DND-41 (cell line): ENCODE data around the gene ZNF232.
"Not testable (repeated sequence)": the region's sequence is repeated elsewhere in the genome, so short reads cannot be mapped to it uniquely, and the experiment has no call there.

Experiments used
- ATAC-seq: fragments of 200-7000 bp; cut with Tn5 transposase; 3 replicates; pipeline ENCODE4 v1.9.1; 2021; ENCODE audit warnings: low read depth; ENCODE audit not compliant: insufficient read depth
- DNase-seq: peaks from one replicate; pipeline ENCODE4 v3.0.0-alpha.2; 2020
- H2AFZ ChIP-seq: 2 replicates; pipeline ENCODE4 v1.6.0; 2012; ENCODE audit warnings: low read depth, low read length
- H3K27ac ChIP-seq: 2 replicates; pipeline ENCODE4 v1.5.1; 2012; ENCODE audit warnings: low read length, inconsistent platforms
- H3K27me3 ChIP-seq: fragments of 200-600 bp; sonication (generic); 2 replicates; pipeline ENCODE4 v1.6.0; 2012; ENCODE audit warnings: low read length, mild to moderate bottlenecking, inconsistent platforms; ENCODE audit not compliant: insufficient read depth, poor library complexity
- H3K36me3 ChIP-seq: 2 replicates; pipeline ENCODE4 v1.5.1; 2012; ENCODE audit warnings: low read length, inconsistent platforms; ENCODE audit not compliant: insufficient read depth
- H3K4me1 ChIP-seq: 2 replicates; pipeline ENCODE4 v1.5.1; 2012; ENCODE audit warnings: mild to moderate bottlenecking, low read length; ENCODE audit not compliant: insufficient read depth
- H3K4me2 ChIP-seq: 2 replicates; pipeline ENCODE4 v1.6.0; 2012; ENCODE audit warnings: mild to moderate bottlenecking, moderate library complexity, low read length, inconsistent platforms; ENCODE audit not compliant: insufficient read depth
- H3K4me3 ChIP-seq, 2 experiments: fragments of 200-600 bp in 1 of 2; shearing (Covaris generic) in 1 of 2; 2 replicates each; pipeline ENCODE4 v1.5.1; 2012 to 2016; ENCODE audit warnings: inconsistent platforms in 2 of 2, low read length in 2 of 2, mild to moderate bottlenecking in 2 of 2, low read depth in 1 of 2, moderate library complexity in 1 of 2
- H3K79me2 ChIP-seq: 2 replicates; pipeline ENCODE4 v1.6.0; 2012; ENCODE audit warnings: low read length, inconsistent platforms; ENCODE audit not compliant: insufficient read depth
- H3K9ac ChIP-seq: 2 replicates; pipeline ENCODE4 v1.6.0; 2012; ENCODE audit warnings: low read depth, mild to moderate bottlenecking, inconsistent platforms, low read length, moderate library complexity
- H3K9me3 ChIP-seq: 2 replicates; pipeline ENCODE4 v1.5.1; 2012; ENCODE audit warnings: low read length, moderate library complexity, mild to moderate bottlenecking, inconsistent platforms; ENCODE audit not compliant: insufficient read depth, severe bottlenecking
- H4K20me1 ChIP-seq: 2 replicates; pipeline ENCODE4 v1.6.0; 2012; ENCODE audit warnings: low read length; ENCODE audit not compliant: insufficient read depth
- EZH2 ChIP-seq: IDR thresholded peaks from 3 replicates; pipeline ENCODE4 v1.6.1; 2012; ENCODE audit warnings: borderline replicate concordance, low read depth, mild to moderate bottlenecking, moderate library complexity, low read length, inconsistent platforms; ENCODE audit not compliant: severe bottlenecking
- TF ChIP-seq, protein P1 (sequence below): IDR thresholded peaks from 2 replicates; pipeline ENCODE4 v1.5.1; 2012; ENCODE audit warnings: borderline replicate concordance, low read length, moderate library complexity, mild to moderate bottlenecking; ENCODE audit not compliant: poor library complexity, severe bottlenecking; ENCODE audit errors: extremely low read depth

ZNF232 gene

GRCh38 chr17:5138616-5139457 lies 27.2 kb upstream of the ZNF232 start:
- Histone ChIP-seq H4K20me1 (no peaks in the 10 kb centered on the region), H3K36me3 (no peaks in the 10 kb centered on the region), H3K79me2 (no peaks in the 10 kb centered on the region), H3K27ac (no peak overlapping the region), H3K9ac (no peak overlapping the region), H3K9me3 (no peaks in the 10 kb centered on the region), H3K4me2 (no peak overlapping the region), H3K4me1 (no peaks in the 10 kb centered on the region), H3K4me3 (no peak overlapping the region), H2AFZ (no peak overlapping the region), H3K27me3 (peaks cover 3% of the 10 kb centered on the region)
- ATAC-seq = no peak
- no peak for TF ChIP-seq EZH2
- TF ChIP-seq, protein P1, sequence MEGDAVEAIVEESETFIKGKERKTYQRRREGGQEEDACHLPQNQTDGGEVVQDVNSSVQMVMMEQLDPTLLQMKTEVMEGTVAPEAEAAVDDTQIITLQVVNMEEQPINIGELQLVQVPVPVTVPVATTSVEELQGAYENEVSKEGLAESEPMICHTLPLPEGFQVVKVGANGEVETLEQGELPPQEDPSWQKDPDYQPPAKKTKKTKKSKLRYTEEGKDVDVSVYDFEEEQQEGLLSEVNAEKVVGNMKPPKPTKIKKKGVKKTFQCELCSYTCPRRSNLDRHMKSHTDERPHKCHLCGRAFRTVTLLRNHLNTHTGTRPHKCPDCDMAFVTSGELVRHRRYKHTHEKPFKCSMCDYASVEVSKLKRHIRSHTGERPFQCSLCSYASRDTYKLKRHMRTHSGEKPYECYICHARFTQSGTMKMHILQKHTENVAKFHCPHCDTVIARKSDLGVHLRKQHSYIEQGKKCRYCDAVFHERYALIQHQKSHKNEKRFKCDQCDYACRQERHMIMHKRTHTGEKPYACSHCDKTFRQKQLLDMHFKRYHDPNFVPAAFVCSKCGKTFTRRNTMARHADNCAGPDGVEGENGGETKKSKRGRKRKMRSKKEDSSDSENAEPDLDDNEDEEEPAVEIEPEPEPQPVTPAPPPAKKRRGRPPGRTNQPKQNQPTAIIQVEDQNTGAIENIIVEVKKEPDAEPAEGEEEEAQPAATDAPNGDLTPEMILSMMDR = no peak
- no peak for DNase-seq

DNA sequence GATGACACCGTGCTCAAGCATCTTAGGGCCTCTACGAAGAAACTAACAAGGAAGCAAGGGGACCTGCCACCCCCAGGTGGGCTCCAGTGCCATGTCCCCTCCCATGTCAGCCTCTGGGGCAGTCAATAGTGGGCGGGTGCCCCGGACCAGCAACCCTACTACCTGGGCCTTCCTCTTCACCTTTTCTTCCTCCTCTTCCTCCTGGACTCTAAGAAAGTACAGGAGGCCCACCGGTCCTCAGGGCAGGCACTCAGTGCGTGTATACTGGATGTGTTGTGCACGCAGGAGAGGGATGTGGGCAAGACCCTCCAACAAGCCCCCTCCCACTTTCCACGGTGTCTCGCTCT lies 26.5 kb upstream of the ZNF232 start:
- not testable (repeated sequence) for H3K4me1 ChIP-seq, H3K4me3 ChIP-seq, H3K79me2 ChIP-seq, H3K27me3 ChIP-seq, H2AFZ ChIP-seq, H4K20me1 ChIP-seq, H3K9ac ChIP-seq, DNase-seq, ATAC-seq, H3K9me3 ChIP-seq, H3K36me3 ChIP-seq, H3K27ac ChIP-seq, H3K4me2 ChIP-seq

DNA sequence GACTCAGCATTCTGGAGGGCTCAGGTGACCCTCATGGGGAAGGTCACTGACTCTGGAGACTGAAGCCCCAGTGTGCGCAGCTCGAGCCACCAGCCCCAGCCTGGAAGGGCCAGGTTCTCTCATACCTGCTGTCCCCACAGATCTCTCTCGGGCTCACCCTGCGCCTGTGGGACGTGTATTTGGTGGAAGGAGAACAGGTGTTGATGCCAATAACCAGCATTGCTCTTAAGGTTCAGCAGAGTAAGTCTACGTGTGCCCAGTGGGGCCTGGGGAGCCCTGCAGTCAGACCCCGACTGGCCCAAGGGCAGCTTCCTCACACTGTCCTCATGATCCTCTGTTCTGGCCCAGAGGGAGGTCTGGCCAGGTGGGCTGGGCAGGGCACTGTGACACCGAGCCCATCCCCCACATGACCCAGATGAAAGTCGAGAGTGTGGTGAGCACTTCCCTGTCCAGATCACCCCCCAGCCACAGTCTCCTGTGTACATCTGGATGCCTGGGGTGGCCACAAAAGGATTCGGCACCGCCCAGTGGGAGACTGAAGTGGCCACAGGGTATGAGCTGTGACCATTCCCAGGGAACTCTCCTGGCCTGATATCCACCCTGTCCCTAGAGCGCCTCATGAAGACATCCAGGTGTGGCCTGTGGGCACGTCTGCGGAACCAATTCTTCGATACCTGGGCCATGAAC lies 26.0 kb upstream of the ZNF232 start:
- H3K79me2 ChIP-seq, H3K27ac ChIP-seq, H3K4me3 ChIP-seq, H2AFZ ChIP-seq, H3K9ac ChIP-seq, H3K9me3 ChIP-seq, H3K27me3 ChIP-seq, H3K4me2 ChIP-seq, DNase-seq, H3K36me3 ChIP-seq, ATAC-seq, H4K20me1 ChIP-seq, H3K4me1 ChIP-seq: not testable (repeated sequence)

- not testable (repeated sequence) for H3K4me3 ChIP-seq, H3K27me3 ChIP-seq, H3K27ac ChIP-seq, H3K9ac ChIP-seq, DNase-seq, ATAC-seq, H3K4me2 ChIP-seq, H3K79me2 ChIP-seq, H3K4me1 ChIP-seq, H3K9me3 ChIP-seq, H3K36me3 ChIP-seq, H2AFZ ChIP-seq, H4K20me1 ChIP-seq
These were observed 25.1 kb upstream of the ZNF232 start for GRCh38 chr17:5136580-5137412.
